Suprapubic skin (tissue), 4 donors: ENCODE data around the gene HIVEP3.

Experiments
- POLR2A ChIP-seq, 2 donors: fragments of 450-650 bp; IDR thresholded peaks; one replicate each; pipeline ENCODE4 v1.6.1; 2017; ENCODE audit warnings: antibody characterized with exemption in 2 of 2, mild to moderate bottlenecking in 2 of 2, moderate library complexity in 2 of 2
- POLR2AphosphoS5 ChIP-seq, 3 donors: sonication (generic); formaldehyde crosslinking; IDR thresholded peaks; one replicate each; pipeline ENCODE4 v1.6.1; 2017; ENCODE audit warnings: antibody characterized with exemption in 3 of 3
- TF ChIP-seq, protein P1 (sequence below), 2 donors: fragments of 200-600 bp in 1 of 2; fragments of 450-650 bp in 1 of 2; sonication (generic) in 1 of 2; IDR thresholded peaks; one replicate each; pipeline ENCODE4 v1.5.1; 2016 to 2019; ENCODE audit warnings: antibody characterized with exemption in 2 of 2, mild to moderate bottlenecking in 1 of 2, moderate library complexity in 1 of 2

GRCh38 chr1:41804176-41804575 is 114.5 kb downstream of the HIVEP3 start:
- TF ChIP-seq, protein P1, sequence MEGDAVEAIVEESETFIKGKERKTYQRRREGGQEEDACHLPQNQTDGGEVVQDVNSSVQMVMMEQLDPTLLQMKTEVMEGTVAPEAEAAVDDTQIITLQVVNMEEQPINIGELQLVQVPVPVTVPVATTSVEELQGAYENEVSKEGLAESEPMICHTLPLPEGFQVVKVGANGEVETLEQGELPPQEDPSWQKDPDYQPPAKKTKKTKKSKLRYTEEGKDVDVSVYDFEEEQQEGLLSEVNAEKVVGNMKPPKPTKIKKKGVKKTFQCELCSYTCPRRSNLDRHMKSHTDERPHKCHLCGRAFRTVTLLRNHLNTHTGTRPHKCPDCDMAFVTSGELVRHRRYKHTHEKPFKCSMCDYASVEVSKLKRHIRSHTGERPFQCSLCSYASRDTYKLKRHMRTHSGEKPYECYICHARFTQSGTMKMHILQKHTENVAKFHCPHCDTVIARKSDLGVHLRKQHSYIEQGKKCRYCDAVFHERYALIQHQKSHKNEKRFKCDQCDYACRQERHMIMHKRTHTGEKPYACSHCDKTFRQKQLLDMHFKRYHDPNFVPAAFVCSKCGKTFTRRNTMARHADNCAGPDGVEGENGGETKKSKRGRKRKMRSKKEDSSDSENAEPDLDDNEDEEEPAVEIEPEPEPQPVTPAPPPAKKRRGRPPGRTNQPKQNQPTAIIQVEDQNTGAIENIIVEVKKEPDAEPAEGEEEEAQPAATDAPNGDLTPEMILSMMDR (IDR thresholded peaks at IDR 0.05), result no peak
- no peak for TF ChIP-seq POLR2AphosphoS5 (IDR thresholded peaks at IDR 0.05)
- TF ChIP-seq POLR2A (IDR thresholded peaks at IDR 0.05), result no peak
